ENCODE measurements around the gene BTN2A1. TPM values are rescaled to one million over a fixed set of nuclear protein-coding genes. Genes with fewer than 3 reads are reported as not detected.
"Not testable (repeated sequence)": the region's sequence is repeated elsewhere in the genome, so short reads cannot be mapped to it uniquely, and the experiment has no call there.

The BTN2A1 gene
- polyA plus RNA-seq, 2 donors = 10.3 to 10.7 TPM

- Histone ChIP-seq H3K27ac (ENCODE audit: low read depth in 2 of 2, low read length in 1 of 2) (no peak overlapping the region), H3K4me3 (ENCODE audit: low read depth in 1 of 2, low read length in 2 of 2) (no peak overlapping the region), H3K9me3 (ENCODE audit: control insufficient read depth in 2 of 2, insufficient read depth in 1 of 2, low read depth in 1 of 2, low read length in 1 of 2) (no peaks in the 10 kb centered on the region), H3K27me3 (ENCODE audit: control insufficient read depth in 1 of 2, insufficient read depth in 2 of 2, low read length in 2 of 2) (no peaks in the 10 kb centered on the region), H3K4me1 (ENCODE audit: control insufficient read depth in 2 of 2, insufficient read depth in 2 of 2, low read length in 1 of 2) (peaks cover 0 to 2% of the 10 kb centered on the region in 2 donors), H3K36me3 (ENCODE audit: control insufficient read depth in 2 of 2, insufficient read depth in 2 of 2, low read length in 1 of 2) (peaks cover 0 to 7% of the 10 kb centered on the region in 2 donors)
- 68 to 77% methylated on average over 5 of the region's 5 CpGs for WGBS, 2 donors
These were observed 11.7 kb upstream of the BTN2A1 start for GRCh38 chr6:26445934-26446667.

- H3K27me3 ChIP-seq (ENCODE audit: control insufficient read depth in 1 of 2, insufficient read depth in 2 of 2, low read length in 2 of 2) = no peaks in the 10 kb centered on the region
- WGBS, 2 donors = 90 to 91% methylated on average over 5 of the region's 5 CpGs
- no peak overlapping the region for H3K4me3 ChIP-seq (ENCODE audit: low read depth in 1 of 2, low read length in 2 of 2)
- H3K36me3 ChIP-seq (ENCODE audit: control insufficient read depth in 2 of 2, insufficient read depth in 2 of 2, low read length in 1 of 2) = peaks cover 0 to 7% of the 10 kb centered on the region in 2 donors
- H3K9me3 ChIP-seq (ENCODE audit: control insufficient read depth in 2 of 2, insufficient read depth in 1 of 2, low read depth in 1 of 2, low read length in 1 of 2) = no peaks in the 10 kb centered on the region
- no peak overlapping the region for H3K27ac ChIP-seq (ENCODE audit: low read depth in 2 of 2, low read length in 1 of 2)
- peaks cover 0 to 2% of the 10 kb centered on the region in 2 donors for H3K4me1 ChIP-seq (ENCODE audit: control insufficient read depth in 2 of 2, insufficient read depth in 2 of 2, low read length in 1 of 2)
These were observed 10.5 kb upstream of the BTN2A1 start for GRCh38 chr6:26447257-26447656.

GRCh38 chr6:26450240-26450639 lies 7.5 kb upstream of the BTN2A1 start:
- H3K27me3 ChIP-seq (ENCODE audit: control insufficient read depth in 1 of 2, insufficient read depth in 2 of 2, low read length in 2 of 2) = no peaks in the 10 kb centered on the region
- H3K4me1 ChIP-seq (ENCODE audit: control insufficient read depth in 2 of 2, insufficient read depth in 2 of 2, low read length in 1 of 2) = no peaks in the 10 kb centered on the region
- WGBS, 2 donors = 92 to 97% methylated on average over 3 of the region's 3 CpGs
- H3K9me3 ChIP-seq (ENCODE audit: control insufficient read depth in 2 of 2, insufficient read depth in 1 of 2, low read depth in 1 of 2, low read length in 1 of 2) = no peaks in the 10 kb centered on the region
- no peak overlapping the region for H3K4me3 ChIP-seq (ENCODE audit: low read depth in 1 of 2, low read length in 2 of 2)
- H3K36me3 ChIP-seq (ENCODE audit: control insufficient read depth in 2 of 2, insufficient read depth in 2 of 2, low read length in 1 of 2) = peaks cover 0 to 7% of the 10 kb centered on the region in 2 donors
- H3K27ac ChIP-seq (ENCODE audit: low read depth in 2 of 2, low read length in 1 of 2) = no peak overlapping the region

GRCh38 chr6:26452631-26453235 lies 5.0 kb upstream of the BTN2A1 start:
- Histone ChIP-seq H3K4me1 (ENCODE audit: control insufficient read depth in 2 of 2, insufficient read depth in 2 of 2, low read length in 1 of 2) (peaks cover 0 to 2% of the 10 kb centered on the region in 2 donors), H3K4me3 (ENCODE audit: low read depth in 1 of 2, low read length in 2 of 2) (no peak overlapping the region), H3K9me3 (ENCODE audit: control insufficient read depth in 2 of 2, insufficient read depth in 1 of 2, low read depth in 1 of 2, low read length in 1 of 2) (no peaks in the 10 kb centered on the region), H3K27ac (ENCODE audit: low read depth in 2 of 2, low read length in 1 of 2) (no peak overlapping the region), H3K27me3 (ENCODE audit: control insufficient read depth in 1 of 2, insufficient read depth in 2 of 2, low read length in 2 of 2) (no peaks in the 10 kb centered on the region), H3K36me3 (ENCODE audit: control insufficient read depth in 2 of 2, insufficient read depth in 2 of 2, low read length in 1 of 2) (peaks cover 0 to 5% of the 10 kb centered on the region in 2 donors)
- 77 to 81% methylated on average over 1 of the region's 1 CpG for WGBS, 2 donors

- no peaks in the 10 kb centered on the region for H3K27me3 ChIP-seq (ENCODE audit: control insufficient read depth in 1 of 2, insufficient read depth in 2 of 2, low read length in 2 of 2)
- H3K36me3 ChIP-seq (ENCODE audit: control insufficient read depth in 2 of 2, insufficient read depth in 2 of 2, low read length in 1 of 2) = peaks cover 0 to 5% of the 10 kb centered on the region in 2 donors
- no peak overlapping the region for H3K27ac ChIP-seq (ENCODE audit: low read depth in 2 of 2, low read length in 1 of 2)
- 92 to 97% methylated on average over 1 of the region's 1 CpG for WGBS, 2 donors
- H3K9me3 ChIP-seq (ENCODE audit: control insufficient read depth in 2 of 2, insufficient read depth in 1 of 2, low read depth in 1 of 2, low read length in 1 of 2) = no peaks in the 10 kb centered on the region
- peaks cover 0 to 8% of the 10 kb centered on the region in 2 donors for H3K4me1 ChIP-seq (ENCODE audit: control insufficient read depth in 2 of 2, insufficient read depth in 2 of 2, low read length in 1 of 2)
- H3K4me3 ChIP-seq (ENCODE audit: low read depth in 1 of 2, low read length in 2 of 2) = no peak overlapping the region
These were observed 3.1 kb upstream of the BTN2A1 start for GRCh38 chr6:26454631-26455030.

- 88 to 89% methylated on average over 3 of the region's 3 CpGs for WGBS, 2 donors
- Histone ChIP-seq H3K27ac (ENCODE audit: low read depth in 2 of 2, low read length in 1 of 2) (no peak overlapping the region), H3K36me3 (ENCODE audit: control insufficient read depth in 2 of 2, insufficient read depth in 2 of 2, low read length in 1 of 2) (peaks cover 0 to 3% of the 10 kb centered on the region in 2 donors), H3K4me1 (ENCODE audit: control insufficient read depth in 2 of 2, insufficient read depth in 2 of 2, low read length in 1 of 2) (peaks cover 0 to 8% of the 10 kb centered on the region in 2 donors), H3K27me3 (ENCODE audit: control insufficient read depth in 1 of 2, insufficient read depth in 2 of 2, low read length in 2 of 2) (no peaks in the 10 kb centered on the region), H3K4me3 (ENCODE audit: low read depth in 1 of 2, low read length in 2 of 2) (no peak overlapping the region), H3K9me3 (ENCODE audit: control insufficient read depth in 2 of 2, insufficient read depth in 1 of 2, low read depth in 1 of 2, low read length in 1 of 2) (no peaks in the 10 kb centered on the region)
These were observed 2.3 kb upstream of the BTN2A1 start for GRCh38 chr6:26455357-26455970.

- H3K27me3 ChIP-seq (ENCODE audit: control insufficient read depth in 1 of 2, insufficient read depth in 2 of 2, low read length in 2 of 2) = no peaks in the 10 kb centered on the region
- H3K36me3 ChIP-seq (ENCODE audit: control insufficient read depth in 2 of 2, insufficient read depth in 2 of 2, low read length in 1 of 2) = peaks cover 0 to 9% of the 10 kb centered on the region in 2 donors
- no peaks in the 10 kb centered on the region for H3K9me3 ChIP-seq (ENCODE audit: control insufficient read depth in 2 of 2, insufficient read depth in 1 of 2, low read depth in 1 of 2, low read length in 1 of 2)
- 13 to 18% methylated on average over 9 of the region's 9 CpGs for WGBS, 2 donors
- H3K27ac ChIP-seq (ENCODE audit: low read depth in 2 of 2, low read length in 1 of 2) = peak overlapping the region; percentile 88 to 89
- peaks cover 0 to 12% of the 10 kb centered on the region in 2 donors for H3K4me1 ChIP-seq (ENCODE audit: control insufficient read depth in 2 of 2, insufficient read depth in 2 of 2, low read length in 1 of 2)
- peak overlapping the region in 1 of 2 donors; percentile 75 for H3K4me3 ChIP-seq (ENCODE audit: low read depth in 1 of 2, low read length in 2 of 2)
These were observed 420 bp upstream of the BTN2A1 start for GRCh38 chr6:26457264-26457805.

- Histone ChIP-seq H3K4me1 (ENCODE audit: control insufficient read depth in 2 of 2, insufficient read depth in 2 of 2, low read length in 1 of 2) (peaks cover 0 to 12% of the 10 kb centered on the region in 2 donors), H3K4me3 (ENCODE audit: low read depth in 1 of 2, low read length in 2 of 2) (peak overlapping the region in 1 of 2 donors; percentile 75), H3K36me3 (ENCODE audit: control insufficient read depth in 2 of 2, insufficient read depth in 2 of 2, low read length in 1 of 2) (peaks cover 5 to 19% of the 10 kb centered on the region in 2 donors), H3K9me3 (ENCODE audit: control insufficient read depth in 2 of 2, insufficient read depth in 1 of 2, low read depth in 1 of 2, low read length in 1 of 2) (no peaks in the 10 kb centered on the region), H3K27ac (ENCODE audit: low read depth in 2 of 2, low read length in 1 of 2) (no peak overlapping the region), H3K27me3 (ENCODE audit: control insufficient read depth in 1 of 2, insufficient read depth in 2 of 2, low read length in 2 of 2) (no peaks in the 10 kb centered on the region)
- WGBS, 2 donors = 69 to 78% methylated on average over 16 of the region's 16 CpGs
These were observed 1.5 kb downstream of the BTN2A1 start for GRCh38 chr6:26459023-26459810.

GRCh38 chr6:26461353-26461752 lies 3.6 kb downstream of the BTN2A1 start:
- H3K36me3 ChIP-seq (ENCODE audit: control insufficient read depth in 2 of 2, insufficient read depth in 2 of 2, low read length in 1 of 2) = peaks cover 11 to 28% of the 10 kb centered on the region in 2 donors
- not testable (repeated sequence) for H3K4me3 ChIP-seq (ENCODE audit: low read depth in 1 of 2, low read length in 2 of 2); H3K27me3 ChIP-seq (ENCODE audit: control insufficient read depth in 1 of 2, insufficient read depth in 2 of 2, low read length in 2 of 2); H3K9me3 ChIP-seq (ENCODE audit: control insufficient read depth in 2 of 2, insufficient read depth in 1 of 2, low read depth in 1 of 2, low read length in 1 of 2); H3K27ac ChIP-seq (ENCODE audit: low read depth in 2 of 2, low read length in 1 of 2)
- H3K4me1 ChIP-seq (ENCODE audit: control insufficient read depth in 2 of 2, insufficient read depth in 2 of 2, low read length in 1 of 2) = peaks cover 0 to 12% of the 10 kb centered on the region in 2 donors
- 74% methylated on average over 5 of the region's 5 CpGs for WGBS, 2 donors

Data from esophagus (tissue), 2 donors.